ENCODE results near the gene GPN1. TPM values are rescaled to one million over a fixed set of nuclear protein-coding genes. Genes with fewer than 3 reads are reported as not detected.

The GPN1 gene
- total and polyA plus RNA-seq, 2 of the 8 experiments (the other 6 are each of a cell fraction or from before 2014, with no cell fraction given) = 38.7 to 43.5 TPM

DNA sequence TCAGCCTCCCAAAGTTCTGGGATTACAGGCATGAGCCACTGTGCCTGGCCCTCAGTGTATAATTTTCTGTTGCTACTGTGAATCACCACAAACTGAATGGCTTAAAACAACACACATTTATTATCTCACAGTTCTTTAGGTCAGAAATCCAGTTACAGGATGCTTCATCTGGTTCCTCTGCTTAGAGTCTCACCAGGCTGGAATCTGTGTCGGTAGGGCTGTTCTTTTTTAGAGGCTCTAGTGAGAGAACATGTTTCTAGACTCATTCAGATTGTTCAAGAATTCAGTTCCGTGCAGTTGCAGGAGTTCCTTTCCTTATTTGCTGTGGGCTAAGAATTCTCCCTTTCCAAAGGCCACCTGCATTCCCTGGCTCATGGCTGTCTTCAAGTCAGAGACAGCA is 22.2 kb upstream of the GPN1 start:
- Histone ChIP-seq H3K4me2 (ENCODE audit: insufficient read depth in 1 of 2, low read depth in 2 of 2, low read length in 2 of 2) (no peak overlapping the region), H3K79me1 (ENCODE audit: low read depth, low read length) (no peaks in the 10 kb centered on the region), H3K23ac (ENCODE audit: insufficient read length) (no peak overlapping the region), H3K9ac (replicated peaks in 1 of 4; ENCODE audit: extremely low read depth in 1 of 4, low read depth in 3 of 4, low read length in 3 of 4) (no peak overlapping the region), H2BK120ac (replicated peaks; ENCODE audit: low read depth, low read length) (no peak overlapping the region), H3K4ac (replicated peaks; ENCODE audit: insufficient read length, low read depth, low read length) (no peak overlapping the region), H3K27ac (ENCODE audit: low read depth, low read length) (no peak overlapping the region), H4K8ac (ENCODE audit: extremely low read depth, insufficient read depth, low read length) (no peak overlapping the region), H3K79me2 (ENCODE audit: control insufficient read depth in 1 of 2, insufficient read depth in 2 of 2, low read length in 2 of 2) (no peaks in the 10 kb centered on the region), H4K5ac (ENCODE audit: insufficient read length, low read depth, low read length) (no peak overlapping the region), H4K20me1 (replicated peaks in 1 of 2; ENCODE audit: control insufficient read depth in 1 of 2, insufficient read depth in 2 of 2, low read length in 2 of 2) (peaks cover 2% of the 10 kb centered on the region in 2 experiments), H2BK15ac (ENCODE audit: low read length) (no peak overlapping the region), H3K14ac (ENCODE audit: insufficient read length) (no peak overlapping the region), H3K36me3 (ENCODE audit: control insufficient read depth in 2 of 4, insufficient read depth in 4 of 4, low read length in 3 of 4) (peaks cover 0 to 47% (median 10%) of the 10 kb centered on the region in 4 experiments; a peak in 5 of 8 replicates), H4K91ac (replicated peaks; ENCODE audit: insufficient read length, low read length) (no peak overlapping the region), H3K9me3 (ENCODE audit: insufficient read depth in 2 of 2, low read depth in 1 of 2, low read length in 1 of 2) (no peaks in the 10 kb centered on the region), H2AFZ (ENCODE audit: low read length) (no peak overlapping the region), H3K4me1 (replicated peaks in 1 of 4; ENCODE audit: control insufficient read depth in 3 of 4, insufficient read depth in 4 of 4, low read length in 3 of 4) (no peaks in the 10 kb centered on the region), H2AK5ac (ENCODE audit: low read depth, low read length) (no peak overlapping the region), H3K18ac (ENCODE audit: extremely low read depth, low read length) (no peak overlapping the region), H2BK20ac (ENCODE audit: low read length) (no peak overlapping the region), H3K27me3 (replicated peaks in 1 of 4; ENCODE audit: control insufficient read depth in 3 of 4, extremely low read depth in 1 of 4, insufficient read depth in 3 of 4, low read length in 3 of 4) (no peaks in the 10 kb centered on the region), H3K56ac (replicated peaks; ENCODE audit: insufficient read length, low read depth, low read length) (no peak overlapping the region), H2BK5ac (ENCODE audit: low read depth, low read length) (no peak overlapping the region), H3K23me2 (ENCODE audit: low read depth, low read length) (no peaks in the 10 kb centered on the region), H2BK12ac (ENCODE audit: low read depth, low read length) (no peak overlapping the region), H3K4me3 (ENCODE audit: extremely low read depth in 1 of 4, insufficient read depth in 2 of 4, low read depth in 3 of 4, low read length in 4 of 4) (no peak overlapping the region)
- ChIA-PET POLR2A (ENCODE audit: partially characterized antibody) (no interaction called here), CTCF (ENCODE audit: partially characterized antibody) (no interaction called here)
- WGBS, 2 experiments (ENCODE audit: extremely low coverage in 1 of 2, insufficient coverage in 1 of 2, insufficient read length in 1 of 2, insufficient replicate concordance in 2 of 2, low coverage in 1 of 2, low lambda C conversion rate in 2 of 2, missing lambda C conversion rate in 1 of 2) = 77% methylated on average over 2 of the region's 2 CpGs; no CpG with 5 or more reads in 1 of the 2 experiments
- no peak for DNase-seq (ENCODE audit: low read depth in 1 of 2, low spot score in 2 of 2)
- no peak for FAIRE-seq
- TF ChIP-seq GABPA (IDR thresholded peaks at IDR 0.05; ENCODE audit: borderline replicate concordance, insufficient read depth, low read length) (no peak), HDAC6 (IDR thresholded peaks at IDR 0.05; ENCODE audit: low read depth, low read length) (no peak), SUZ12 (IDR thresholded peaks at IDR 0.05; ENCODE audit: low read length) (no peak), KDM4A (IDR thresholded peaks at IDR 0.05; ENCODE audit: low read depth, low read length, severe bottlenecking) (no peak), MAFK (IDR thresholded peaks at IDR 0.05; ENCODE audit: low read depth, low read length) (no peak), SP4 (IDR thresholded peaks at IDR 0.05; ENCODE audit: low read length) (no peak), ATF2 (IDR thresholded peaks at IDR 0.05; ENCODE audit: low read length) (no peak), SRF (IDR thresholded peaks at IDR 0.05; ENCODE audit: low read depth, low read length) (no peak), SIRT6 (IDR thresholded peaks at IDR 0.05; ENCODE audit: low read length) (no peak), E2F6 (IDR thresholded peaks at IDR 0.05) (no peak), JUND (IDR thresholded peaks at IDR 0.05; ENCODE audit: low read length) (no peak), RXRA (IDR thresholded peaks at IDR 0.05; ENCODE audit: insufficient read depth, low read depth, low read length) (no peak)
